Heart left ventricle (tissue), 16 donors: ENCODE results near the gene ACSS1. TPM values are rescaled to one million over a fixed set of nuclear protein-coding genes. Genes with fewer than 3 reads are reported as not detected.
"Not testable (repeated sequence)": the region's sequence is repeated elsewhere in the genome, so short reads cannot be mapped to it uniquely, and the experiment has no call there.

Experiments used
- ATAC-seq, 4 donors: fragments of 200-7000 bp; cut with Tn5 transposase; one replicate each; pipeline ENCODE4 v1.9.1; 2020 to 2022; ENCODE audit warnings: moderate library complexity in 4 of 4, mild to moderate bottlenecking in 3 of 4, moderate number of reproducible peaks in 1 of 4
- DNase-seq, 5 donors: peaks; one replicate each; pipeline ENCODE4 v3.0.0-alpha.2; 2020
- H3K27ac ChIP-seq, 12 donors: fragments of 200-600 bp; sonication (generic) in 4 of 12; one replicate each; pipeline versions ENCODE4 v1.5.0 to v1.8.0; 2016 to 2022; ENCODE audit warnings: mild to moderate bottlenecking in 2 of 12
- H3K27me3 ChIP-seq, 9 donors: fragments of 200-600 bp; sonication (generic) in 2 of 9; one replicate each; pipeline versions ENCODE4 v1.5.1 to v1.8.0; 2016 to 2022; ENCODE audit warnings: mild to moderate bottlenecking in 3 of 9
- H3K36me3 ChIP-seq, 9 donors: fragments of 200-600 bp; sonication (generic) in 2 of 9; one replicate each; pipeline versions ENCODE4 v1.5.0 to v1.8.0; 2018 to 2022; ENCODE audit warnings: mild to moderate bottlenecking in 2 of 9
- H3K4me1 ChIP-seq, 12 donors: fragments of 200-600 bp; sonication (generic) in 4 of 12; one replicate each; pipeline versions ENCODE4 v1.5.0 to v1.8.0; 2016 to 2022; ENCODE audit warnings: mild to moderate bottlenecking in 3 of 12
- H3K4me3 ChIP-seq, 12 donors: fragments of 200-600 bp; sonication (generic) in 4 of 12; one replicate each; pipeline versions ENCODE4 v1.5.0 to v1.8.0; 2017 to 2022; ENCODE audit warnings: mild to moderate bottlenecking in 9 of 12, moderate library complexity in 4 of 12
- H3K9me3 ChIP-seq, 12 donors: fragments of 200-600 bp; sonication (generic) in 4 of 12; one replicate each; pipeline versions ENCODE4 v1.5.0 to v1.8.0; 2016 to 2022; ENCODE audit warnings: mild to moderate bottlenecking in 1 of 12
- CTCF ChIP-seq, 12 donors: fragments of 200-600 bp; sonication (generic) in 4 of 12; IDR thresholded peaks; one replicate each; pipeline versions ENCODE4 v1.5.0 to v1.8.0; 2018 to 2022; ENCODE audit warnings: antibody characterized with exemption in 12 of 12, mild to moderate bottlenecking in 5 of 12
- POLR2A ChIP-seq, 2 donors: fragments of 450-650 bp; IDR thresholded peaks; one replicate each; pipeline ENCODE4 v1.6.1; 2017; ENCODE audit warnings: antibody characterized with exemption in 2 of 2, mild to moderate bottlenecking in 2 of 2, moderate library complexity in 2 of 2
- WGBS, 4 donors: extraction: QIAGEN DNeasy Blood & Tissue Kit in 2 of 4; methylation state at CpG; one replicate each; pipeline versions ENCODE4 v1.1.5 to v1.1.7; 2013 to 2018; 5-methylcytosine and 5-hydroxymethylcytosine counted together
- intact Hi-C, 10 donors: fragments of 100-400 bp; cut with DNase I; formaldehyde crosslinking; loops; one replicate each; pipeline versions ENCODE4 v1.11.1 to v1.14.2; 2022
- polyA plus RNA-seq, 2 donors: library from polyadenylated mRNA; stranded (reverse); fragments of 200-250 nt; gene quantifications; one replicate each; pipeline ENCODE4 v1.2.3, GENCODE V29; 2013
- total RNA-seq, 9 donors: library from RNA; depleted of rRNA in 2 of 9; stranded (reverse); fragments of >200 nt in 2 of 9; fragmentation: NEBNext Ultra II Directional in 3 of 9; extraction: Animal tissue kit (Norgen Biotek cat#: 25700) in 3 of 9; gene quantifications; one replicate each; pipeline versions ENCODE4 v1.1.0 to v1.2.4, GENCODE V29; 2016 to 2023
- donor health status: ischemic (EF 13 %, LVEDD 7.1; RV severe dilation, severe dysfunction).
- donor health status: healthy with polysubstance abuse.
- donor health status: DM: no; HTN: yes; CAD: no.
- donor health status: DM: no; HTN: no; CAD: no.
- donor health status: ischemic (EF 25% LVEDD 6.9; RV normal size, moderate dysfunction).
- donor health status: ischemic (EF 25% LVEDD 5.7; RV mildly dilated, moderate dysfunction).
- donor health status: healthy.
- donor health status: DM: yes; HTN: yes; CAD: no.
- donor health status: ischemic (EF 35%, LVEDD 5.7; RV mildly dilated, moderate dysfunction).
- donor health status: nonischemic (EF 11% LVEDD 7.7; RV severe dilation, severe dysfunction).
- donor health status: DM: yes; HTN: yes; CAD: no.
- donor health status: PGD.
- donor health status: ischemic (EF 29% LVEDD 5.4; RV normal size, mild dysfunction).
- donor health status: nonischemic (EF 23%, LVEDD 6.1; RV moderate dilation, normal function).

The ACSS1 gene
- total and polyA plus RNA-seq, 11 donors, result 43.5 to 177 (median 81.4) TPM

GRCh38 chr20:25005220-25005619 is 52.7 kb downstream of the ACSS1 start:
- Histone ChIP-seq H3K4me3 (no peak overlapping the region), H3K36me3 (peaks cover 0 to 69% (median 48%) of the 10 kb centered on the region in 9 donors), H3K4me1 (peaks cover 0 to 57% (median 10%) of the 10 kb centered on the region in 12 donors), H3K27ac (peak overlapping the region in 8 of 12 donors; percentile 12 to 70 (median 36)), H3K27me3 (no peaks in the 10 kb centered on the region), H3K9me3 (peaks cover 0 to 2% (median 0%) of the 10 kb centered on the region in 12 donors)
- intact Hi-C loops, result no loop called here
- TF ChIP-seq POLR2A (IDR thresholded peaks at IDR 0.05) (no peak), CTCF (IDR thresholded peaks at IDR 0.05) (no peak)
- DNase-seq (peak in 3 of 5 donors; percentile 44 to 63 (median 54)), ATAC-seq (peak; percentile 53 to 74 (median 60))
- 44 to 78% (median 69%) methylated on average over 2 of the region's 2 CpGs for WGBS, 4 donors

GRCh38 chr20:25003002-25003401 is 54.9 kb downstream of the ACSS1 start:
- Histone ChIP-seq H3K4me3 (no peak overlapping the region), H3K4me1 (peaks cover 0 to 59% (median 21%) of the 10 kb centered on the region in 12 donors), H3K27me3 (no peaks in the 10 kb centered on the region), H3K27ac (peak overlapping the region in 1 of 12 donors; percentile 36), H3K9me3 (peaks cover 0 to 2% (median 0%) of the 10 kb centered on the region in 12 donors), H3K36me3 (peaks cover 0 to 48% (median 31%) of the 10 kb centered on the region in 9 donors)
- intact Hi-C loops, result no loop called here
- ATAC-seq (no peak), DNase-seq (no peak)
- 86 to 95% (median 93%) methylated on average over 1 of the region's 1 CpG for WGBS, 4 donors
- TF ChIP-seq CTCF (IDR thresholded peaks at IDR 0.05) (no peak), POLR2A (IDR thresholded peaks at IDR 0.05) (no peak)

- H3K36me3 ChIP-seq, result peaks cover 0 to 31% (median 14%) of the 10 kb centered on the region in 9 donors
- H3K4me3 ChIP-seq, H3K27me3 ChIP-seq, ATAC-seq, DNase-seq, intact Hi-C loops, H3K9me3 ChIP-seq: not testable (repeated sequence)
- 87 to 93% (median 89%) methylated on average over 4 of the region's 4 CpGs for WGBS, 4 donors
- H3K27ac ChIP-seq, result peak overlapping the region in 2 of 12 donors; percentile 93 to 96
- peaks cover 0 to 55% (median 21%) of the 10 kb centered on the region in 12 donors for H3K4me1 ChIP-seq
These were observed 56.6 kb downstream of the ACSS1 start for GRCh38 chr20:25001323-25001722.

GRCh38 chr20:25000268-25000801 is 57.6 kb downstream of the ACSS1 start:
- DNase-seq (peak in 4 of 5 donors; percentile 53 to 86 (median 70)), ATAC-seq (peak; percentile 10 to 62 (median 42))
- intact Hi-C loops, result no loop called here
- H3K27ac ChIP-seq, result peak overlapping the region; percentile 50 to 96 (median 76)
- no peak for TF ChIP-seq POLR2A (IDR thresholded peaks at IDR 0.05)
- TF ChIP-seq CTCF (IDR thresholded peaks at IDR 0.05), result peak in 2 of 12 donors; percentile 13
- peaks cover 0 to 2% (median 0%) of the 10 kb centered on the region in 12 donors for H3K9me3 ChIP-seq
- WGBS, 4 donors, result 25 to 37% (median 31%) methylated on average over 4 of the region's 4 CpGs
- no peak overlapping the region for H3K4me3 ChIP-seq
- peaks cover 0 to 57% (median 19%) of the 10 kb centered on the region in 12 donors for H3K4me1 ChIP-seq
- no peaks in the 10 kb centered on the region for H3K27me3 ChIP-seq
- H3K36me3 ChIP-seq, result peaks cover 0 to 22% (median 7%) of the 10 kb centered on the region in 9 donors
